ENCODE measurements around the gene HMGA1.
"Not testable (repeated sequence)": the region's sequence is repeated elsewhere in the genome, so short reads cannot be mapped to it uniquely, and the experiment has no call there.

Gene HMGA1

GRCh38 chr6:34263484-34263883 is 26.8 kb downstream of the HMGA1 start:
- DNase-seq: not testable (repeated sequence)

GRCh38 chr6:34267746-34268145 is 31.1 kb downstream of the HMGA1 start:
- no peak for DNase-seq

- DNase-seq: not testable (repeated sequence)
Measured at GRCh38 chr6:34269132-34269531, 32.5 kb downstream of the HMGA1 start.

GRCh38 chr6:34269658-34270341 is 33.1 kb downstream of the HMGA1 start:
- not testable (repeated sequence) for DNase-seq

GRCh38 chr6:34272013-34272926 is 35.6 kb downstream of the HMGA1 start:
- no peak for DNase-seq

GRCh38 chr6:34273242-34273805 is 36.7 kb downstream of the HMGA1 start:
- DNase-seq: no peak

GRCh38 chr6:34274129-34274528 is 37.5 kb downstream of the HMGA1 start:
- DNase-seq: no peak

GRCh38 chr6:34275128-34275804 is 38.6 kb downstream of the HMGA1 start:
- DNase-seq: no peak

- no peak for DNase-seq
Measured at GRCh38 chr6:34276191-34276590, 39.5 kb downstream of the HMGA1 start.

GRCh38 chr6:34276881-34277762 is 40.4 kb downstream of the HMGA1 start:
- no peak for DNase-seq

GRCh38 chr6:34277763-34278112 is 41.1 kb downstream of the HMGA1 start:
- DNase-seq: no peak

GRCh38 chr6:34278833-34279232 is 42.2 kb downstream of the HMGA1 start:
- no peak for DNase-seq

- DNase-seq: no peak
Measured at GRCh38 chr6:34280216-34280615, 43.5 kb downstream of the HMGA1 start.

- DNase-seq: no peak
Measured at GRCh38 chr6:34281702-34282334, 45.1 kb downstream of the HMGA1 start.

GRCh38 chr6:34284563-34285447 is 48.1 kb downstream of the HMGA1 start:
- DNase-seq: no peak

- no peak for DNase-seq
Measured at GRCh38 chr6:34285448-34286164, 48.9 kb downstream of the HMGA1 start.

- no peak for DNase-seq
Measured at GRCh38 chr6:34288581-34288980, 51.9 kb downstream of the HMGA1 start.

- DNase-seq: no peak
Measured at GRCh38 chr6:34289137-34289536, 52.5 kb downstream of the HMGA1 start.

- no peak for DNase-seq
Measured at GRCh38 chr6:34292954-34293353, 56.3 kb downstream of the HMGA1 start.

GRCh38 chr6:34295721-34296120 is 59.0 kb downstream of the HMGA1 start:
- no peak for DNase-seq
